Stimulated activated CD4-positive, alpha-beta T cell treated with anti-CD3 and anti-CD28 coated beads, Interleukin-4, amount 100 ng/mL, for 1 hour (primary cell): ENCODE measurements around the gene RELCH.

Experiments
- DNase-seq: peaks from one replicate; pipeline ENCODE4 v3.0.0-alpha.2; 2020

Gene RELCH

GRCh38 chr18:62187543-62188510 is 772 bp downstream of the RELCH start:
- DNase-seq: peak; percentile 12

GRCh38 chr18:62189208-62189607 is 2.2 kb downstream of the RELCH start:
- no peak for DNase-seq

DNA sequence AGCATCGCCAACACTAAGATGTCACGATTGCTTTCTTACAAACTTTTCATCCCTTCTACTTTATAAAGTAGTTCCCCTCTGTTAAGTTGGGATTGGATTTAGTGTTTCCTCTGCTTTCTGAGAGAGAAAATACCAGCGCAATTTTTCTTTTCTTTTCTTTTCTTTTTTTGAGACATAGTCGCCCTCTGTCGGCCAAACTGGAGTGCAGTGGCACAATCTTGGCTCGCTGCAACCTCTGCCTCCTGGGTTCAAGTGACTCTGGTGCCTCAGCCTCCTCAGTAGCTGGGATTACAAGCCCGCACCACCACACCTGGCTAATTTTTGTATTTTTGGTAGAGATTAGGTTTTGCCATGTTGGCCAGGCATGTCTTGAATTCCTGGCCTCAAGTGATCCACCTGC is 9.0 kb downstream of the RELCH start:
- no peak for DNase-seq

DNA sequence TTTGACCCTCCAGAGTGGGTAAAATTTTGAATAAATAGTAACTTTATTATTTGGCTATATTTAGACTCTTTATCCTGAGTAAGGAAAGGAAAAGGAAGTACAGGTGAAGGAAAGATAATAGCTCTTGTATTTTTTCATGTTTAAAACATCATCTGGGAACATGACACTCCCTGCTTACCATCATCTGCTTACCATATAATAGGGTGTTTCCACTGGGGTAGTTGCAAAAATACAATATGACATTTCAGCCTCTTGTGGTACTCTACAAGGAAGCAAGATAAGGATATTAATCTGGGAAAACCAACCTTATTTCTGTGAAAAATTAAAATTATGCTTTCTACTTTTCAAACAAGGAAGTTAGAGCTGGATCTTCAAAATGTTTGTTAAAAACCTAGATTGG is 9.9 kb downstream of the RELCH start:
- no peak for DNase-seq

- DNase-seq: no peak
Measured at GRCh38 chr18:62198259-62198658, 11.2 kb downstream of the RELCH start.

- no peak for DNase-seq
Measured at GRCh38 chr18:62199629-62200028, 12.6 kb downstream of the RELCH start.

- no peak for DNase-seq
Measured at GRCh38 chr18:62200121-62200914, 13.3 kb downstream of the RELCH start.

GRCh38 chr18:62201870-62202269 is 14.8 kb downstream of the RELCH start:
- no peak for DNase-seq

DNA sequence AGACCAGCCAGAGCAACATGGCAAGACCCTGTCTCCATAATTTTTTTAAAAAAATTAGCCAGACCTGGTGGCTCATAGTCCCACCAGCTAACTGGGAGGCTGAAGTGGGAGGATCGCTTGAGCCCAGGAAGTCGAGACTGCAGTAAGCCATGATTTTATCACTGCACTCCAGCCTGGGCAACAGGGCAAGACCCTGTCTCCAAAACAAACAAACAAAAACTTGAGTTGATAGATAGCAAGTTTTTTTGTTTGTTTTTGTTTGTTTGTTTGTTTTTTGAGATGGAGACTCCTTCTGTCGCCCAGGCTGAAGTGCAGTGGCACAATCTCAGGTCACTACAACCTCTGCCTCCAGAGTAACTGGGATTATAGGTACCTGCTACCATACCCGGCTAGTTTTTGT is 18.8 kb downstream of the RELCH start:
- DNase-seq: no peak

- DNase-seq: no peak
Measured at GRCh38 chr18:62206593-62206992, 19.5 kb downstream of the RELCH start.

GRCh38 chr18:62209046-62209445 is 22.0 kb downstream of the RELCH start:
- DNase-seq: no peak

DNA sequence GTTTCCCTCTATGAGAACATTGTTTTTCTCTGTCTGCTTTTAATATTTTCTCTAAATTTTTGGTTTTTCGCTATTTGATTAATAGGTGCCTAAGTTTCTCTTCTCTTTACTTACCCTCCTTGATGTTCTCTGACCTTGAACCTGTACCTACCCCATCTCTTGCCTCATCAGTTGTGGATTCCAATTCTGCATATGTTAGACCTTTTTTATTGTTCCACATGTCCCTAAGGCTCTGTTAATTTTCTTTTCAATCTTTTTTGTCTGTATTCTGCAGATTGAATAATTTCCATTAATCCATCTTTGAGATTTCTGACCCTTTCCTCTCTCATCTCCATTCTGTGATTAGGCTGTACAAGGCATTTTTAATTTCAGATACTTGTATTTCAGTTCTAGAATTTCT is 23.1 kb downstream of the RELCH start:
- DNase-seq: no peak

DNA sequence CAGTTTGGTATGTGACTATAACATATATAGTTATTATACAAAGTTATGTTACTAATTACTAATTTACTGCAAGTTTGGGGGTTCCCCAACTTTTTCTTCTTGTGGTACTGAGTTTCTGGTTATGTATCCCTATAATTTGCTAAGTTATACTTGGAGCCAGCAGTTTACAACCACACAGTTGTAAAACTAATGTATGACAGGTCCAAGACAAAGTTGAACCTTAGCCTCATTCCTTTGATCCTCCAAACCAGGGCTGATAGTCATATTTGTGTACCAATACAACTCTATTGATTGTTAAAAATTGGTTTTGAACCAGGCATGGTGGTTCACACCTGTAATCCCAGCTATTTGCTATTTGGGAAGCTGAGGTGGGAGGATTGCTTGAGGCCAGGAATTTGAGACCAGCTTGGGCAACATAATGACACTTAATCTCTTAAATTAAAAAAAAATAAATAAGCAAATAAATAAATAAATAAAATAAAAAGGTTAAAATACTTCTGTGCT is 24.3 kb downstream of the RELCH start:
- no peak for DNase-seq

DNA sequence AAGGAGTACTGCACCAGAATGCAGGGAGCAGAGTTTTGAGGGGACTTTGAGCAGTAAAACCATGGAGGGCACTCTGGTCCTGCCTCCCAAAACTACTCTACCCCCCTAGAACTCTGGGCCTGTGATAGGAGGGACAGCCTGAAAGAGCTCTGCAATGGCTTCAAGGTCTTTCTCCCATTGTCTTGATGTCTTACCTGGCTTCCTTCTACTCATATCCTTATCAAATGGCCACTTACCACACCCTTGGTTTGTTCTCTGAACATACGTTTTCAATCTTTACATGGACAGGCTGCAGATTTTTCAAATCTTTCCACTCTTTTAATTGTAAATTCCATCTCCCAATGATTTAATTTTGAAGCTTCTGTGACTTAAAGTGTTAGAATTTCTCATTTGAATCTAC is 27.7 kb downstream of the RELCH start:
- DNase-seq: no peak

- DNase-seq: no peak
Measured at GRCh38 chr18:62224229-62224628, 37.2 kb downstream of the RELCH start.

DNA sequence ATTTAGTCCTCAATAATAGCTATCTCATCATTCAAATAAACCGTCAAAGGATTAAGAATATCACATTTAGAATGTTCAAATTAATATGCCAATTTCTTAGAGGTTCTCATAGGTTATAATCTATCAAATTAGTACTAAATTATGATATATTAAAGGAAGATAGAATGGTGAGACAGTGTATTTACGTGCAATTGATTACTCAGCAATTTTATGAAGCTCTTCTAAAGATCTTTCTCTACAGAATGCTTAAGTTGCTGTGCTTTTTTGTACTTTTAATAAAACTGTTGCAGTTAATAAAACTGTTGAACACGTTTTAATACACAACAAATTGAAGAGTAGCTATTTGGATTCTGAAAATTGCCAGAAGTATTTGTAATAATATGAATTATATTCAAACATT is 39.0 kb downstream of the RELCH start:
- no peak for DNase-seq

GRCh38 chr18:62236252-62236651 is 49.2 kb downstream of the RELCH start:
- no peak for DNase-seq

- no peak for DNase-seq
Measured at GRCh38 chr18:62239475-62239874, 52.4 kb downstream of the RELCH start.

- DNase-seq: no peak
Measured at GRCh38 chr18:62242955-62243354, 55.9 kb downstream of the RELCH start.

DNA sequence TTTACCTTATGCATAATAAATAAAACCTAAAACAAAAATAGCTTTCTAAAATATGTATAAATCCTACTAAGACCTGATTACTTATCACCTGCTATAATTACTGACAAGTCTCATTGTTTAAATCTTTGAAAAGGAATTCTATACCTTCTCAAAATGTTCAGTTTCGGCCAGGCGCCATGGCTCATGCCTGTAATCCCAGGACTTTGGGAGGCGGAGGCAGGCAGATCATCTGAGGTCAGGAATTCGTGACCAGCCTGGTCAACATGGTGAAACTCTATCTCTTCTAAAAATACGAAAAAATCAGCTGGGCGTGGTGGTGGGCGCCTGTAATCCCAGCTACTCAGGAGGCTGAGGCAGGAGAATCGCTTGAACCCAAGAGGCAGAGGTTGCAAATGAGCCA is 58.1 kb downstream of the RELCH start:
- DNase-seq: no peak

- no peak for DNase-seq
Measured at GRCh38 chr18:62245699-62246098, 58.6 kb downstream of the RELCH start.

GRCh38 chr18:62248313-62248712 is 61.3 kb downstream of the RELCH start:
- DNase-seq: no peak

DNA sequence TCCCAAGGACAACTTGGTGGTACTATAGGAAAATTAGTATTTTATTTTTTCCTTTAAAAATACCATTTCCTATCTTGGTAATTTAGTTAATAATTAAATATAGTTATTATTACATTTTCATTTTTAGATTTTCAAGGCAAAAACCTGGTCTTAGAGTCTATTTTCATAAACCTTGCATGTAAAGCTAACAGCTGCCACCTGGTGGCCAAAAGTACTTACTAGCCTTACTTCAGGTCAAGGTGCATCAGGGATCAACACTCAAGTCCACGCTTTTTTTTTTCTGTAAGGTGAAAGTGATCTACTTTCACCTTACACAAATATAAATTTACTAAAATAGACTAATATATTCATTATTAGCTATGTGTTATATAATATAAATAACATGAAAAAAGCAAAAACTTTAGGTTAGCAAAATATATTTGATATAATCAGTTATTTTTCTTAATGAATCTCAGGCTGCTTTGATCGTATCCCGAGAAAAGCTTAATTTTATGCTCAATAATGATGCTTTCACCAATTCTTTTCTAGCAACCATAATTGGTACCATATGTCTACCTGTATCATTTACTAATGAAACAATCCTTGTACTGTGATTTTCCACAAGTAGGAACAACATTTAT is 62.5 kb downstream of the RELCH start:
- peak; percentile 69 for DNase-seq
